HepG2 (cell line): ENCODE data around the gene FRMD8. TPM values are rescaled to one million over a fixed set of nuclear protein-coding genes. Genes with fewer than 3 reads are reported as not detected.

Source experiments
- HDAC2 ChIP-seq: sonication (generic); formaldehyde crosslinking; IDR thresholded peaks from 2 replicates; pipeline ENCODE4 v1.4.0; 2020; ENCODE audit warnings: missing genetic modification reagents
- HMG20B ChIP-seq: conservative IDR thresholded peaks from 2 replicates; pipeline ENCODE4 v1.6.1; 2016; ENCODE audit warnings: missing genetic modification reagents, missing compliant biosample characterization
- HOXA5 ChIP-seq: sonication (generic); formaldehyde crosslinking; IDR thresholded peaks from 2 replicates; pipeline ENCODE4 v1.4.0; 2020; ENCODE audit warnings: missing genetic modification reagents
- IKZF5 ChIP-seq: IDR thresholded peaks from 2 replicates; pipeline ENCODE4 v1.6.1; 2018; ENCODE audit warnings: missing genetic modification reagents, mild to moderate bottlenecking, missing compliant biosample characterization
- LCORL ChIP-seq, 2 experiments: fragments of 450-650 bp in 1 of 2; sonication (generic) in 1 of 2; formaldehyde crosslinking in 1 of 2; IDR thresholded peaks; 2 replicates each; pipeline versions ENCODE4 v1.5.0 to v1.6.1; 2017 to 2020; ENCODE audit warnings: antibody characterized with exemption in 1 of 2, missing genetic modification reagents in 1 of 2
- NFE2L2 ChIP-seq: fragments of 150-350 bp; IDR thresholded peaks from 2 replicates; pipeline ENCODE4 v1.6.1; 2014; ENCODE audit warnings: low read length
- PAX8 ChIP-seq: sonication (generic); formaldehyde crosslinking; IDR thresholded peaks from 2 replicates; pipeline ENCODE4 v1.8.0; 2022; ENCODE audit warnings: mild to moderate bottlenecking, missing genetic modification reagents, borderline replicate concordance
- RAD51 ChIP-seq: fragments of 450-650 bp; IDR thresholded peaks from 2 replicates; pipeline ENCODE4 v1.6.1; 2016; ENCODE audit warnings: borderline replicate concordance
- REST ChIP-seq, 2 experiments: IDR thresholded peaks; 2 replicates each; pipeline ENCODE4 v1.6.1; 2011 to 2012; ENCODE audit warnings: low read length in 2 of 2, borderline replicate concordance in 1 of 2, low read depth in 1 of 2, mild to moderate bottlenecking in 1 of 2, moderate library complexity in 1 of 2
- RFXAP ChIP-seq: sonication (generic); formaldehyde crosslinking; IDR thresholded peaks from 2 replicates; pipeline ENCODE4 v1.4.0; 2020; ENCODE audit warnings: missing genetic modification reagents, borderline replicate concordance
- SIX1 ChIP-seq: sonication (generic); formaldehyde crosslinking; IDR thresholded peaks from 2 replicates; pipeline ENCODE4 v1.4.0; 2020; ENCODE audit warnings: missing genetic modification reagents, borderline replicate concordance
- SRF ChIP-seq: IDR thresholded peaks from 2 replicates; pipeline ENCODE4 v1.6.1; 2011; ENCODE audit warnings: mild to moderate bottlenecking, low read depth, low read length, moderate library complexity
- TOPORS ChIP-seq: sonication (generic); formaldehyde crosslinking; IDR thresholded peaks from 2 replicates; pipeline ENCODE4 v1.8.0; 2023; ENCODE audit warnings: mild to moderate bottlenecking, missing genetic modification reagents
- ZC3H13 ChIP-seq: sonication (generic); formaldehyde crosslinking; IDR thresholded peaks from 2 replicates; pipeline ENCODE4 v1.8.1; 2023; ENCODE audit warnings: mild to moderate bottlenecking, missing genetic modification reagents, moderate library complexity
- ZGPAT ChIP-seq: IDR thresholded peaks from 2 replicates; pipeline ENCODE4 v1.6.1; 2016; ENCODE audit warnings: mild to moderate bottlenecking
- ZKSCAN5 ChIP-seq: sonication (generic); formaldehyde crosslinking; IDR thresholded peaks from 2 replicates; pipeline ENCODE4 v1.5.1; 2020; ENCODE audit warnings: mild to moderate bottlenecking, missing genetic modification reagents
- ZNF432 ChIP-seq: sonication (generic); formaldehyde crosslinking; IDR thresholded peaks from 2 replicates; pipeline ENCODE4 v1.5.0; 2020; ENCODE audit warnings: missing genetic modification reagents, mild to moderate bottlenecking, borderline replicate concordance
- ZNF468 ChIP-seq: sonication (generic); formaldehyde crosslinking; IDR thresholded peaks from 2 replicates; pipeline ENCODE4 v1.8.0; 2022; ENCODE audit warnings: mild to moderate bottlenecking, moderate library complexity, missing genetic modification reagents
- ZNF766 ChIP-seq: sonication (generic); formaldehyde crosslinking; IDR thresholded peaks from 2 replicates; pipeline ENCODE4 v1.5.0; 2020; ENCODE audit warnings: missing genetic modification reagents, borderline replicate concordance
- ZNF883 ChIP-seq: sonication (generic); formaldehyde crosslinking; IDR thresholded peaks from 2 replicates; pipeline ENCODE4 v1.5.1; 2020; ENCODE audit warnings: mild to moderate bottlenecking, missing genetic modification reagents; ENCODE audit errors: not compliant biosample characterization
- polyA plus RNA-seq, 8 experiments: library from polyadenylated mRNA; depleted of rRNA in 3 of 8; stranded (reverse) in 7 of 8; unstranded in 1 of 8; fragments of >200 nt; fragmentation: Illumina TruSeq in 4 of 8; extraction: Trizol in 4 of 8; gene quantifications; 2 replicates each; pipeline versions ENCODE4 v1.2.1 to v1.2.3, GENCODE V29; 2011 to 2016; ENCODE audit warnings: low read depth in 4 of 8, missing spikeins in 1 of 8, mixed read lengths in 1 of 8; ENCODE audit not compliant: insufficient read depth in 1 of 8
- total RNA-seq, 5 experiments: library from RNA; depleted of rRNA; stranded (reverse); fragments of >200 nt; fragmentation: Illumina TruSeq; extraction: Trizol; gene quantifications; 2 replicates each; pipeline ENCODE4 v1.2.3, GENCODE V29; 2016; ENCODE audit warnings: low read depth in 1 of 5
- TF ChIP-seq, protein P1 (sequence below): sonication (generic); formaldehyde crosslinking; IDR thresholded peaks from 2 replicates; pipeline ENCODE4 v1.8.0; 2022; ENCODE audit warnings: low read depth, missing genetic modification reagents

Gene FRMD8
- total and polyA plus RNA-seq, 2 of the 13 experiments (the other 11 are each of a cell fraction or from before 2014, with no cell fraction given) = 5.8 to 20.6 TPM

GRCh38 chr11:65420979-65421793 is 34.7 kb downstream of the FRMD8 start (continued):
- TF ChIP-seq, protein P1, sequence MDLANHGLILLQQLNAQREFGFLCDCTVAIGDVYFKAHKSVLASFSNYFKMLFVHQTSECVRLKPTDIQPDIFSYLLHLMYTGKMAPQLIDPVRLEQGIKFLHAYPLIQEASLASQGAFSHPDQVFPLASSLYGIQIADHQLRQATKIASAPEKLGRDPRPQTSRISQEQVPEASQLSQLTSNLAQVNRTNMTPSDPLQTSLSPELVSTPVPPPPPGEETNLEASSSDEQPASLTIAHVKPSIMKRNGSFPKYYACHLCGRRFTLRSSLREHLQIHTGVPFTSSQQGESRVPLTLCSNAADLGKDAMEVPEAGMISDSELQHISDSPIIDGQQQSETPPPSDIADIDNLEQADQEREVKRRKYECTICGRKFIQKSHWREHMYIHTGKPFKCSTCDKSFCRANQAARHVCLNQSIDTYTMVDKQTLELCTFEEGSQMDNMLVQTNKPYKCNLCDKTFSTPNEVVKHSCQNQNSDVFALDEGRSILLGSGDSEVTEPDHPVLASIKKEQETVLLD = no peak
- TF ChIP-seq NFE2L2 = no peak
- no peak for TF ChIP-seq SRF
- TF ChIP-seq RAD51 = no peak; the same call in 1 of the 2 replicates
- peak; percentile 75 for TF ChIP-seq RFXAP (CRISPR knock-in tag)
- TF ChIP-seq HOXA5 (CRISPR knock-in tag) = peak; percentile 80
- TF ChIP-seq SIX1 (CRISPR knock-in tag) = no peak
- TF ChIP-seq PAX8 (CRISPR knock-in tag) = no peak; the same call in 1 of the 2 replicates
- peak in 1 of 2 experiments; percentile 45; a peak in 2 of 4 replicates for TF ChIP-seq REST (IDR thresholded peaks at IDR 0.05; ENCODE audit: borderline replicate concordance in 1 of 2, low read depth in 1 of 2, low read length in 2 of 2)
- TF ChIP-seq ZC3H13 = 0 out of 2 replicates have a peak, but pooled peaks have one; percentile 81
- TF ChIP-seq LCORL (IDR thresholded peaks at IDR 0.05) = no peak
- peak; percentile 29; the same call in 1 of the 2 replicates for TF ChIP-seq LCORL (CRISPR knock-in tag; IDR thresholded peaks at IDR 0.05)
- no peak for TF ChIP-seq ZNF766 (CRISPR knock-in tag)
- TF ChIP-seq TOPORS = no peak
- TF ChIP-seq IKZF5 = peak; percentile 91; the same call in 1 of the 2 replicates
- TF ChIP-seq ZGPAT (CRISPR knock-in tag) = peak; percentile 24; the same call in 1 of the 2 replicates
- TF ChIP-seq ZNF468 = no peak
- TF ChIP-seq ZKSCAN5 (CRISPR knock-in tag) = no peak
- TF ChIP-seq HDAC2 (CRISPR knock-in tag) = peak; percentile 68
- TF ChIP-seq ZNF883 (CRISPR knock-in tag) = no peak
- 0 out of 2 replicates have a peak, but pooled peaks have one; percentile 24 for TF ChIP-seq HMG20B (CRISPR knock-in tag)
- no peak for TF ChIP-seq ZNF432
